Upper lobe of left lung (tissue), 4 donors: ENCODE measurements around the gene FOXO6.

ENCODE experiments used
- EP300 ChIP-seq, 4 donors: sonication (generic); formaldehyde crosslinking; IDR thresholded peaks; one replicate each; pipeline ENCODE4 v1.5.1; 2017; ENCODE audit warnings: antibody characterized with exemption in 4 of 4, control low read depth in 2 of 4
- POLR2AphosphoS5 ChIP-seq, 2 donors: sonication (generic); formaldehyde crosslinking; IDR thresholded peaks; one replicate each; pipeline ENCODE4 v1.5.1; 2017; ENCODE audit warnings: antibody characterized with exemption in 2 of 2
- TF ChIP-seq, protein P1 (sequence below), 6 experiments: fragments of 450-650 bp in 4 of 6; fragments of 200-600 bp in 2 of 6; sonication (generic) in 2 of 6; IDR thresholded peaks; one replicate each; pipeline ENCODE4 v1.5.1; 2016 to 2019; ENCODE audit warnings: antibody characterized with exemption in 6 of 6

DNA sequence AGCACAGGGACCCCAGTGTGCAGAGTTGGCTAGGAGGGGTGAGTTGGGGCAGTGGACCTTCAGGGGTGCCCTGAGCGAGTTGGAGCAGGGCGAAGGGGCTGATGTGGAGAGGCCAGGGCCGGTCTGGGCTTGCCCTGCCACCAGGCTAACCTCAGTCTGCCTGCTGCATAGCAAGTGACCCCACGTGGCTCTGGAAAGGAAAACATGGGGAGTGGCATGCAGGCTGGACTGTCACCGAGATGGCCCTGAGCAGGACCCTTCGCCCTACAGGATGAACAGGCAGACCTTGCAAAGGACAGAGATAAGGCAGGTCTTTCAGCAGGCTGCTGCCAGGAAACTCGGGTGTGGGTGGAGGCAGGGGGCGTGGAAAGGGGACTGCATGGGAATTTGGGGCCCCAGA, 51.5 kb downstream of the FOXO6 start:
- TF ChIP-seq EP300 (IDR thresholded peaks at IDR 0.05) (no peak), POLR2AphosphoS5 (IDR thresholded peaks at IDR 0.05) (no peak)
- TF ChIP-seq, protein P1, sequence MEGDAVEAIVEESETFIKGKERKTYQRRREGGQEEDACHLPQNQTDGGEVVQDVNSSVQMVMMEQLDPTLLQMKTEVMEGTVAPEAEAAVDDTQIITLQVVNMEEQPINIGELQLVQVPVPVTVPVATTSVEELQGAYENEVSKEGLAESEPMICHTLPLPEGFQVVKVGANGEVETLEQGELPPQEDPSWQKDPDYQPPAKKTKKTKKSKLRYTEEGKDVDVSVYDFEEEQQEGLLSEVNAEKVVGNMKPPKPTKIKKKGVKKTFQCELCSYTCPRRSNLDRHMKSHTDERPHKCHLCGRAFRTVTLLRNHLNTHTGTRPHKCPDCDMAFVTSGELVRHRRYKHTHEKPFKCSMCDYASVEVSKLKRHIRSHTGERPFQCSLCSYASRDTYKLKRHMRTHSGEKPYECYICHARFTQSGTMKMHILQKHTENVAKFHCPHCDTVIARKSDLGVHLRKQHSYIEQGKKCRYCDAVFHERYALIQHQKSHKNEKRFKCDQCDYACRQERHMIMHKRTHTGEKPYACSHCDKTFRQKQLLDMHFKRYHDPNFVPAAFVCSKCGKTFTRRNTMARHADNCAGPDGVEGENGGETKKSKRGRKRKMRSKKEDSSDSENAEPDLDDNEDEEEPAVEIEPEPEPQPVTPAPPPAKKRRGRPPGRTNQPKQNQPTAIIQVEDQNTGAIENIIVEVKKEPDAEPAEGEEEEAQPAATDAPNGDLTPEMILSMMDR (IDR thresholded peaks at IDR 0.05), result no peak
